SK-N-SH treated with all-trans-retinoic acid at 6 μM for 48 hours (cell line): ENCODE data around the gene KIAA1217.

Experiments
- ATAC-seq: fragments of 200-7000 bp; cut with Tn5 transposase; 3 replicates; pipeline ENCODE4 v1.9.1; 2020; ENCODE audit warnings: mild to moderate bottlenecking, moderate library complexity
- BACH2 ChIP-seq: fragments of 250-450 bp; sonication (Bioruptor Pico); IDR thresholded peaks from 2 replicates; pipeline ENCODE4 v1.9.0; 2021; ENCODE audit warnings: mild to moderate bottlenecking, borderline replicate concordance
- CSDC2 ChIP-seq: fragments of 250-450 bp; sonication (Bioruptor Pico); IDR thresholded peaks from 2 replicates; pipeline ENCODE4 v1.5.0; 2020; ENCODE audit warnings: mild to moderate bottlenecking, moderate library complexity
- ESRRG ChIP-seq: fragments of 250-450 bp; sonication (Bioruptor Pico); IDR thresholded peaks from 2 replicates; pipeline ENCODE4 v1.6.1; 2021; ENCODE audit warnings: mild to moderate bottlenecking
- GLIS3 ChIP-seq: fragments of 250-450 bp; sonication (Bioruptor Pico); IDR thresholded peaks from 2 replicates; pipeline ENCODE4 v1.5.0; 2020; ENCODE audit warnings: mild to moderate bottlenecking, moderate library complexity
- ISL1 ChIP-seq: fragments of 250-450 bp; sonication (Bioruptor Pico); IDR thresholded peaks from 2 replicates; pipeline ENCODE4 v2.1.2; 2022; ENCODE audit warnings: mild to moderate bottlenecking, moderate library complexity
- OSR1 ChIP-seq: fragments of 250-450 bp; sonication (Bioruptor Pico); IDR thresholded peaks from 2 replicates; pipeline ENCODE4 v1.8.0; 2022; ENCODE audit warnings: moderate library complexity, mild to moderate bottlenecking, inconsistent platforms
- PPARA ChIP-seq: fragments of 250-450 bp; sonication (Bioruptor Pico); IDR thresholded peaks from 2 replicates; pipeline ENCODE4 v1.5.0; 2020; ENCODE audit warnings: mild to moderate bottlenecking, borderline replicate concordance
- RARB ChIP-seq: fragments of 250-450 bp; sonication (Bioruptor Pico); IDR thresholded peaks from 2 replicates; pipeline ENCODE4 v1.8.0; 2021; ENCODE audit warnings: mild to moderate bottlenecking, moderate library complexity
- SNAI2 ChIP-seq: fragments of 250-450 bp; sonication (Bioruptor Pico); IDR thresholded peaks from 2 replicates; pipeline ENCODE4 v1.5.0; 2020; ENCODE audit warnings: mild to moderate bottlenecking, moderate library complexity
- TCF4 ChIP-seq: fragments of 250-450 bp; sonication (Bioruptor Pico); IDR thresholded peaks from 2 replicates; pipeline ENCODE4 v1.8.0; 2021; ENCODE audit warnings: mild to moderate bottlenecking, moderate library complexity, borderline replicate concordance
- ZFP3 ChIP-seq: fragments of 250-450 bp; sonication (Bioruptor Pico); IDR thresholded peaks from 2 replicates; pipeline ENCODE4 v1.5.0; 2020; ENCODE audit warnings: mild to moderate bottlenecking, moderate library complexity
- ZFP30 ChIP-seq: fragments of 450-650 bp; formaldehyde crosslinking; IDR thresholded peaks from 2 replicates; pipeline ENCODE4 v1.5.0; 2022; ENCODE audit warnings: mild to moderate bottlenecking, moderate library complexity
- ZNF565 ChIP-seq: fragments of 450-650 bp; formaldehyde crosslinking; conservative IDR thresholded peaks from 2 replicates; pipeline ENCODE4 v1.5.0; 2020; ENCODE audit warnings: low read depth, mild to moderate bottlenecking, moderate library complexity
- ZNF70 ChIP-seq: fragments of 450-650 bp; formaldehyde crosslinking; IDR thresholded peaks from 2 replicates; pipeline ENCODE4 v1.5.0; 2020; ENCODE audit warnings: mild to moderate bottlenecking, moderate library complexity
- TF ChIP-seq, protein P1 (sequence below): fragments of 250-450 bp; sonication (Bioruptor Pico); IDR thresholded peaks from 2 replicates; pipeline ENCODE4 v1.5.1; 2021; ENCODE audit warnings: mild to moderate bottlenecking, moderate library complexity
- TF ChIP-seq, protein P2 (sequence below): fragments of 250-450 bp; sonication (Bioruptor Pico); IDR thresholded peaks from 2 replicates; pipeline ENCODE4 v1.5.1; 2020; ENCODE audit warnings: low read depth, mild to moderate bottlenecking, moderate library complexity
- TF ChIP-seq, protein P3 (sequence below): fragments of 250-450 bp; sonication (Bioruptor Pico); IDR thresholded peaks from 2 replicates; pipeline ENCODE4 v1.8.0; 2020; ENCODE audit warnings: mild to moderate bottlenecking, moderate library complexity, borderline replicate concordance
- TF ChIP-seq, protein P4 (sequence below): fragments of 250-450 bp; sonication (Bioruptor Pico); IDR thresholded peaks from 2 replicates; pipeline ENCODE4 v1.5.0; 2020; ENCODE audit warnings: mild to moderate bottlenecking, moderate library complexity

KIAA1217 gene

DNA sequence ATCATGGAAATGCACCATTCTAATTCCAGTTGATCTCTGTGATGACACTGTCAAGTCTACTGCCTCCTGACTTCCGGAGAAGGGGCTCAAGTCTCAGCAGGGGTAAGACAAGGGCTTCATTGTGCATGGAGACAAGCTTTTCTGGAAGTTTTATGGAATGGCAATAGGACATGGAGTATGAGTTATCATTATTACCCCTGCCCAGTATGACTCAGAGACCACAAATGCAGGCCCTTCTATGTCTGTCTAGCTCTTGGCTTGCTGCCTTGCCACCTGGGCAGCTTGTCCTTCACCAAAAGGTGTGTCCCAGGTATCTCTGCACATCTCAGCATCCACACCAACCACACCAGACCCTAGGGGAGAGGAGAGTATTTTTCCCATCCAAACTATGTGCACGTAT is 34.9 kb upstream of the KIAA1217 start:
- TF ChIP-seq ZNF70 (CRISPR knock-in tag) (no peak), TCF4 (CRISPR knock-in tag) (no peak), ESRRG (no peak), ZFP30 (CRISPR knock-in tag) (no peak), CSDC2 (no peak), BACH2 (CRISPR knock-in tag) (no peak), GLIS3 (CRISPR knock-in tag) (no peak), ZNF565 (CRISPR knock-in tag) (no peak), RARB (no peak), ISL1 (CRISPR knock-in tag) (no peak), ZFP3 (CRISPR knock-in tag) (no peak)
- TF ChIP-seq, protein P1, sequence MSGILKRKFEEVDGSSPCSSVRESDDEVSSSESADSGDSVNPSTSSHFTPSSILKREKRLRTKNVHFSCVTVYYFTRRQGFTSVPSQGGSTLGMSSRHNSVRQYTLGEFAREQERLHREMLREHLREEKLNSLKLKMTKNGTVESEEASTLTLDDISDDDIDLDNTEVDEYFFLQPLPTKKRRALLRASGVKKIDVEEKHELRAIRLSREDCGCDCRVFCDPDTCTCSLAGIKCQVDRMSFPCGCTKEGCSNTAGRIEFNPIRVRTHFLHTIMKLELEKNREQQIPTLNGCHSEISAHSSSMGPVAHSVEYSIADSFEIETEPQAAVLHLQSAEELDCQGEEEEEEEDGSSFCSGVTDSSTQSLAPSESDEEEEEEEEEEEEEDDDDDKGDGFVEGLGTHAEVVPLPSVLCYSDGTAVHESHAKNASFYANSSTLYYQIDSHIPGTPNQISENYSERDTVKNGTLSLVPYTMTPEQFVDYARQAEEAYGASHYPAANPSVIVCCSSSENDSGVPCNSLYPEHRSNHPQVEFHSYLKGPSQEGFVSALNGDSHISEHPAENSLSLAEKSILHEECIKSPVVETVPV (CRISPR knock-in tag): no peak
- TF ChIP-seq, protein P2, sequence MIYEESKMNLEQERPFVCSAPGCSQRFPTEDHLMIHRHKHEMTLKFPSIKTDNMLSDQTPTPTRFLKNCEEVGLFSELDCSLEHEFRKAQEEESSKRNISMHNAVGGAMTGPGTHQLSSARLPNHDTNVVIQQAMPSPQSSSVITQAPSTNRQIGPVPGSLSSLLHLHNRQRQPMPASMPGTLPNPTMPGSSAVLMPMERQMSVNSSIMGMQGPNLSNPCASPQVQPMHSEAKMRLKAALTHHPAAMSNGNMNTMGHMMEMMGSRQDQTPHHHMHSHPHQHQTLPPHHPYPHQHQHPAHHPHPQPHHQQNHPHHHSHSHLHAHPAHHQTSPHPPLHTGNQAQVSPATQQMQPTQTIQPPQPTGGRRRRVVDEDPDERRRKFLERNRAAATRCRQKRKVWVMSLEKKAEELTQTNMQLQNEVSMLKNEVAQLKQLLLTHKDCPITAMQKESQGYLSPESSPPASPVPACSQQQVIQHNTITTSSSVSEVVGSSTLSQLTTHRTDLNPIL (CRISPR knock-in tag): no peak
- TF ChIP-seq, protein P3, sequence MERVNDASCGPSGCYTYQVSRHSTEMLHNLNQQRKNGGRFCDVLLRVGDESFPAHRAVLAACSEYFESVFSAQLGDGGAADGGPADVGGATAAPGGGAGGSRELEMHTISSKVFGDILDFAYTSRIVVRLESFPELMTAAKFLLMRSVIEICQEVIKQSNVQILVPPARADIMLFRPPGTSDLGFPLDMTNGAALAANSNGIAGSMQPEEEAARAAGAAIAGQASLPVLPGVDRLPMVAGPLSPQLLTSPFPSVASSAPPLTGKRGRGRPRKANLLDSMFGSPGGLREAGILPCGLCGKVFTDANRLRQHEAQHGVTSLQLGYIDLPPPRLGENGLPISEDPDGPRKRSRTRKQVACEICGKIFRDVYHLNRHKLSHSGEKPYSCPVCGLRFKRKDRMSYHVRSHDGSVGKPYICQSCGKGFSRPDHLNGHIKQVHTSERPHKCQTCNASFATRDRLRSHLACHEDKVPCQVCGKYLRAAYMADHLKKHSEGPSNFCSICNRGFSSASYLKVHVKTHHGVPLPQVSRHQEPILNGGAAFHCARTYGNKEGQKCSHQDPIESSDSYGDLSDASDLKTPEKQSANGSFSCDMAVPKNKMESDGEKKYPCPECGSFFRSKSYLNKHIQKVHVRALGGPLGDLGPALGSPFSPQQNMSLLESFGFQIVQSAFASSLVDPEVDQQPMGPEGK: no peak
- TF ChIP-seq, protein P4, sequence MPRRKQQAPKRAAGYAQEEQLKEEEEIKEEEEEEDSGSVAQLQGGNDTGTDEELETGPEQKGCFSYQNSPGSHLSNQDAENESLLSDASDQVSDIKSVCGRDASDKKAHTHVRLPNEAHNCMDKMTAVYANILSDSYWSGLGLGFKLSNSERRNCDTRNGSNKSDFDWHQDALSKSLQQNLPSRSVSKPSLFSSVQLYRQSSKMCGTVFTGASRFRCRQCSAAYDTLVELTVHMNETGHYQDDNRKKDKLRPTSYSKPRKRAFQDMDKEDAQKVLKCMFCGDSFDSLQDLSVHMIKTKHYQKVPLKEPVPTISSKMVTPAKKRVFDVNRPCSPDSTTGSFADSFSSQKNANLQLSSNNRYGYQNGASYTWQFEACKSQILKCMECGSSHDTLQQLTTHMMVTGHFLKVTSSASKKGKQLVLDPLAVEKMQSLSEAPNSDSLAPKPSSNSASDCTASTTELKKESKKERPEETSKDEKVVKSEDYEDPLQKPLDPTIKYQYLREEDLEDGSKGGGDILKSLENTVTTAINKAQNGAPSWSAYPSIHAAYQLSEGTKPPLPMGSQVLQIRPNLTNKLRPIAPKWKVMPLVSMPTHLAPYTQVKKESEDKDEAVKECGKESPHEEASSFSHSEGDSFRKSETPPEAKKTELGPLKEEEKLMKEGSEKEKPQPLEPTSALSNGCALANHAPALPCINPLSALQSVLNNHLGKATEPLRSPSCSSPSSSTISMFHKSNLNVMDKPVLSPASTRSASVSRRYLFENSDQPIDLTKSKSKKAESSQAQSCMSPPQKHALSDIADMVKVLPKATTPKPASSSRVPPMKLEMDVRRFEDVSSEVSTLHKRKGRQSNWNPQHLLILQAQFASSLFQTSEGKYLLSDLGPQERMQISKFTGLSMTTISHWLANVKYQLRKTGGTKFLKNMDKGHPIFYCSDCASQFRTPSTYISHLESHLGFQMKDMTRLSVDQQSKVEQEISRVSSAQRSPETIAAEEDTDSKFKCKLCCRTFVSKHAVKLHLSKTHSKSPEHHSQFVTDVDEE (CRISPR knock-in tag): no peak
- TF ChIP-seq, all 23 proteins: peak for 0
- no peak for ATAC-seq

DNA sequence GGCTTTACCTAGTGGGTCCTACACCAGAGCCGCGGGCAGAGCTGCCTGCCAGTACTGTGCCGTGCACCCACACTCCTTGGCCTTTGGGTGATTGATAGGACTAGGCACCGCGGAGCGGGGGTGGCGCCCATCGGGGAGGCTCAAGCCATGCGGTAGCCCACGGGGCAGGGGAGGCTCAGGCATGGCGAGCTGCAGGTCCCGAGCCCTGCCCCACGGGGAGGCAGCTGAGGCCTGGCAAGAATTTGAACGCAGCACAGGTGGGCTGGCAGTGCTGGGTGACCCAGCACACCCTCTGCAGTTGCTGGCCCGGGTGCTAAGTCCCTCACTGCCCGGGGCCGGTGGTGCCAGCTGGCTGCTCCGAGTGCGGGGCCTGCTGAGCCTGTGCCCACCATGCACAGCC is 32.3 kb upstream of the KIAA1217 start:
- TF ChIP-seq ZFP3 (CRISPR knock-in tag) (no peak), ZFP30 (CRISPR knock-in tag) (no peak), OSR1 (CRISPR knock-in tag) (no peak), ZNF565 (CRISPR knock-in tag) (no peak)
- TF ChIP-seq, protein P3: no peak
- no peak for ATAC-seq

DNA sequence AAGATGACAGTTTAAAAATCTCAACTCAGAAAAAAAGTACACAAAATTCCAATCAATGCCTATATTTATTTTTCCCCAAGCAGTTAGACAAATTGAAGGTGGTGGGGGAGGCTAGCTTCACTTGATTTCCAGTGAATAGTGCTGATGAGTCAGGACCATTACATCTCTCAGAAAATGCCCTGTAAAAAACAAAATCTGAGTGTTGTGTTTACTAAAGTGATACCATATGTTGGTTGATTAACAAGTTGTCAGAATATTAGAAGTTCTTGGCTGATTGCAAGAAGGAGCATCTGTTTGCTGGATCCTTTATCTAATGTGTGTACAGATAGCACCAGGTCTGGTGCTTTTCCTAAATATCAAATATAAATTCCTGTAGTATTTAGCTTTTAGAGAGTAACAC is 31.3 kb upstream of the KIAA1217 start:
- TF ChIP-seq ZFP30 (CRISPR knock-in tag): no peak
- TF ChIP-seq ZFP3 (CRISPR knock-in tag): no peak
- TF ChIP-seq PPARA: no peak
- TF ChIP-seq OSR1 (CRISPR knock-in tag): no peak
- no peak for TF ChIP-seq RARB
- no peak for ATAC-seq

DNA sequence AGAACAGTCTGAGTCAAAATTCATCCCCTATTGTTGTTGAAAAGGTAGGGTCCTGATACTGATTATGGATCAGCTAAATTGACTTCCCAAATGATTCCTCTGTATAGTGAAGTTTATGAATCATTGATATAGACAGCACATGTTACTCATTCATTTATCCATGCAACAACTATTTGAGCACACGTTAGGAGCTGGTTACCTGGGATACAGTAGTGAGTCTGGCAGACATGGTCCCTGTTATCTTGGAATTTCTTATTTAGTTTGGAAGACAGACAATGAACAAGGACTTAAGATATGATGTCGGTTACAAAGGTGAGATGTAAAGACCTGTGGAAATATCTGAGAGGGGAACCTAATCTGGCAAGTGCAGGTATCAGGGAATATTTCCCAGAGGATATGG is 28.0 kb upstream of the KIAA1217 start:
- ATAC-seq: no peak
- TF ChIP-seq, protein P3: no peak
- no peak for TF ChIP-seq RARB
- TF ChIP-seq, protein P4 (CRISPR knock-in tag): no peak
- TF ChIP-seq, protein P1 (CRISPR knock-in tag): no peak
- no peak for TF ChIP-seq ZFP30 (CRISPR knock-in tag)
- no peak for TF ChIP-seq ISL1 (CRISPR knock-in tag)
- TF ChIP-seq, protein P2 (CRISPR knock-in tag): no peak
- TF ChIP-seq SNAI2 (CRISPR knock-in tag): no peak
